ENCODE results near the gene ETV6.
A peak's percentile ranks its signal among the peaks of the same experiment; 100 is the strongest.

Gene ETV6

GRCh38 chr12:11757531-11757930, 108.1 kb downstream of the ETV6 start:
- DNase-seq: no peak

GRCh38 chr12:11758087-11758486, 108.6 kb downstream of the ETV6 start:
- no peak for DNase-seq

GRCh38 chr12:11758510-11759493, 109.3 kb downstream of the ETV6 start:
- peak in 2 of 51 donors; percentile 12 to 22 for DNase-seq

- DNase-seq: no peak
These were observed 110.0 kb downstream of the ETV6 start for GRCh38 chr12:11759494-11759878.

GRCh38 chr12:11759899-11760298, 110.4 kb downstream of the ETV6 start:
- DNase-seq: no peak

- no peak for DNase-seq
These were observed 112.5 kb downstream of the ETV6 start for GRCh38 chr12:11761869-11762567.

GRCh38 chr12:11762723-11763326, 113.4 kb downstream of the ETV6 start:
- DNase-seq: peak in 1 of 51 donors; percentile 22

- DNase-seq: no peak
These were observed 114.5 kb downstream of the ETV6 start for GRCh38 chr12:11763760-11764520.

GRCh38 chr12:11764837-11765236, 115.4 kb downstream of the ETV6 start:
- DNase-seq: no peak

GRCh38 chr12:11765421-11765816, 115.9 kb downstream of the ETV6 start:
- no peak for DNase-seq

- DNase-seq: peak in 8 of 51 donors; percentile 4 to 58 (median 18)
These were observed 116.6 kb downstream of the ETV6 start for GRCh38 chr12:11765817-11766794.

- no peak for DNase-seq
These were observed 117.7 kb downstream of the ETV6 start for GRCh38 chr12:11767029-11767724.

- no peak for DNase-seq
These were observed 118.3 kb downstream of the ETV6 start for GRCh38 chr12:11767798-11768197.

GRCh38 chr12:11768233-11768965, 118.9 kb downstream of the ETV6 start:
- DNase-seq: no peak

GRCh38 chr12:11769723-11770514, 120.4 kb downstream of the ETV6 start:
- no peak for DNase-seq

GRCh38 chr12:11771356-11771755, 121.9 kb downstream of the ETV6 start:
- no peak for DNase-seq

- DNase-seq: no peak
These were observed 122.5 kb downstream of the ETV6 start for GRCh38 chr12:11771895-11772502.
